Transverse colon (tissue), 3 donors: Measurements from ENCODE around the gene SERINC4.
"Not testable (repeated sequence)": the region's sequence is repeated elsewhere in the genome, so short reads cannot be mapped to it uniquely, and the experiment has no call there.

Experiments used
- CTCF ChIP-seq, 5 experiments: fragments of 200-600 bp in 3 of 5; fragments of 450-650 bp in 2 of 5; sonication (generic) in 3 of 5; IDR thresholded peaks; 1 replicate in 2 of 5; 2 replicates in 3 of 5; pipeline ENCODE4 v1.5.1; 2016 to 2017; ENCODE audit warnings: antibody characterized with exemption in 5 of 5, inconsistent platforms in 3 of 5, mild to moderate bottlenecking in 2 of 5, moderate library complexity in 1 of 5
- EP300 ChIP-seq: sonication (generic); formaldehyde crosslinking; IDR thresholded peaks from one replicate; pipeline ENCODE4 v1.6.1; 2017; ENCODE audit warnings: antibody characterized with exemption, low read depth
- POLR2A ChIP-seq: fragments of 450-650 bp; IDR thresholded peaks from one replicate; pipeline ENCODE4 v1.6.1; 2016; ENCODE audit warnings: antibody characterized with exemption, mild to moderate bottlenecking, moderate library complexity

GRCh38 chr15:43815064-43815463, 15.0 kb upstream of the SERINC4 start:
- TF ChIP-seq CTCF (IDR thresholded peaks at IDR 0.05); POLR2A; EP300: not testable (repeated sequence)
